HG03575 (cell line): ENCODE measurements around the gene SUMF1.
"Not testable (repeated sequence)": the region's sequence is repeated elsewhere in the genome, so short reads cannot be mapped to it uniquely, and the experiment has no call there.

Source experiments
- ATAC-seq: cut with Tn5 transposase; IDR thresholded peaks from one replicate; pipeline ENCODE4 v1.9.1; 2021; ENCODE audit not compliant: unreplicated experiment, insufficient number of reproducible peaks, low FRiP score; ENCODE audit errors: extremely low read depth

Gene SUMF1

GRCh38 chr3:4356220-4356540 is 110.9 kb downstream of the SUMF1 start:
- no peak for ATAC-seq

- ATAC-seq, result no peak
Measured at GRCh38 chr3:4355401-4356219, 111.5 kb downstream of the SUMF1 start.

GRCh38 chr3:4351872-4352271 is 115.2 kb downstream of the SUMF1 start:
- no peak for ATAC-seq

- no peak for ATAC-seq
Measured at GRCh38 chr3:4351164-4351855, 115.8 kb downstream of the SUMF1 start.

GRCh38 chr3:4350789-4351163 is 116.3 kb downstream of the SUMF1 start:
- ATAC-seq, result no peak

GRCh38 chr3:4343258-4343657 is 123.8 kb downstream of the SUMF1 start:
- ATAC-seq, result no peak

- no peak for ATAC-seq
Measured at GRCh38 chr3:4341336-4341675, 125.8 kb downstream of the SUMF1 start.

- no peak for ATAC-seq
Measured at GRCh38 chr3:4340411-4341335, 126.4 kb downstream of the SUMF1 start.

- ATAC-seq, result no peak
Measured at GRCh38 chr3:4340077-4340410, 127.0 kb downstream of the SUMF1 start.

GRCh38 chr3:4338751-4339150 is 128.3 kb downstream of the SUMF1 start:
- ATAC-seq, result no peak

- ATAC-seq, result no peak
Measured at GRCh38 chr3:4336850-4337546, 130.1 kb downstream of the SUMF1 start.

GRCh38 chr3:4335840-4336562 is 131.1 kb downstream of the SUMF1 start:
- ATAC-seq, result no peak

GRCh38 chr3:4334548-4334947 is 132.5 kb downstream of the SUMF1 start:
- no peak for ATAC-seq

- no peak for ATAC-seq
Measured at GRCh38 chr3:4332991-4333390, 134.1 kb downstream of the SUMF1 start.

GRCh38 chr3:4332574-4332973 is 134.5 kb downstream of the SUMF1 start:
- no peak for ATAC-seq

- no peak for ATAC-seq
Measured at GRCh38 chr3:4332111-4332510, 135.0 kb downstream of the SUMF1 start.

- ATAC-seq, result not testable (repeated sequence)
Measured at GRCh38 chr3:4329806-4330205, 137.3 kb downstream of the SUMF1 start.

- ATAC-seq, result no peak
Measured at GRCh38 chr3:4326868-4327267, 140.2 kb downstream of the SUMF1 start.
